SK-N-SH (cell line): Measurements from ENCODE around the gene ADPRH. TPM values are rescaled to one million over a fixed set of nuclear protein-coding genes. Genes with fewer than 3 reads are reported as not detected.

ENCODE experiments used
- CTCF ChIA-PET: fragments of 300-600, 350-600 bp; formaldehyde crosslinking; extraction: SDS; loops from one replicate; lab custom pipeline; 2021; lab: Yijun Ruan, JAX
- POLR2A ChIA-PET: fragments of 350-600 bp; sonication (Branson Sonifier 250); formaldehyde crosslinking; extraction: SDS; loops from one replicate; lab custom pipeline; 2020; ENCODE audit warnings: antibody characterized with exemption, inconsistent platforms; lab: Yijun Ruan, JAX
- DNase-seq: peaks from one replicate; pipeline ENCODE4 v3.0.0; 2012
- H2AFZ ChIP-seq: fragments of 200-600 bp; sonication (generic); 2 replicates; pipeline ENCODE4 v1.8.1; 2016; ENCODE audit warnings: antibody characterized with exemption, mild to moderate bottlenecking, low read depth
- H3F3A ChIP-seq: fragments of 200-600 bp; sonication (generic); replicated peaks from 2 replicates; pipeline ENCODE3; 2016; ENCODE audit warnings: antibody characterized with exemption, mild to moderate bottlenecking; ENCODE audit not compliant: insufficient read depth
- H3K27ac ChIP-seq, 2 experiments: fragments of 200-500 bp in 1 of 2; fragments of 200-600 bp in 1 of 2; sonication (Bioruptor generic) in 1 of 2; sonication (generic), shearing (Covaris generic) in 1 of 2; 2 replicates each; pipeline versions ENCODE4 v1.5.1 to v1.6.1; 2014 to 2016; ENCODE audit warnings: low read depth in 2 of 2, inconsistent platforms in 1 of 2, low read length in 1 of 2, mild to moderate bottlenecking in 1 of 2, mixed read lengths in 1 of 2
- H3K27me3 ChIP-seq: fragments of 200-600 bp; sonication (generic), shearing (Covaris generic); 2 replicates; pipeline ENCODE4 v1.6.1; 2016; ENCODE audit warnings: mixed run types; ENCODE audit not compliant: insufficient read depth
- H3K36me3 ChIP-seq, 2 experiments: fragments of 200-500 bp in 1 of 2; fragments of 200-600 bp in 1 of 2; sonication (Bioruptor generic) in 1 of 2; sonication (generic) in 1 of 2; replicated peaks in 1 of 2; 2 replicates each; pipeline versions ENCODE3 to v1.5.1; 2014 to 2016; ENCODE audit warnings: low read length in 1 of 2, mild to moderate bottlenecking in 1 of 2; ENCODE audit not compliant: insufficient read depth in 2 of 2, control insufficient read depth in 1 of 2
- H3K4me1 ChIP-seq, 2 experiments: fragments of 200-500 bp in 1 of 2; fragments of 200-600 bp in 1 of 2; sonication (Bioruptor generic) in 1 of 2; sonication (generic), shearing (Covaris generic) in 1 of 2; 2 replicates each; pipeline versions ENCODE4 v1.5.1 to v1.6.1; 2014 to 2016; ENCODE audit warnings: low read depth in 1 of 2, low read length in 1 of 2, mixed run types in 1 of 2; ENCODE audit not compliant: insufficient read depth in 2 of 2, control insufficient read depth in 1 of 2
- H3K4me2 ChIP-seq: fragments of 200-600 bp; sonication (generic), shearing (Covaris generic); 2 replicates; pipeline ENCODE4 v1.6.1; 2017; ENCODE audit warnings: mixed run types
- H3K4me3 ChIP-seq, 2 experiments: fragments of 200-500 bp in 1 of 2; fragments of 200-600 bp in 1 of 2; sonication (Bioruptor generic) in 1 of 2; sonication (generic), shearing (Covaris generic) in 1 of 2; 2 replicates each; pipeline versions ENCODE4 v1.5.1 to v1.8.1; 2014 to 2016; ENCODE audit warnings: low read depth in 2 of 2, inconsistent platforms in 1 of 2, low read length in 1 of 2, mild to moderate bottlenecking in 1 of 2, mixed read lengths in 1 of 2, moderate library complexity in 1 of 2
- H3K79me2 ChIP-seq: fragments of 200-600 bp; sonication (generic); 2 replicates; pipeline ENCODE4 v1.8.1; 2017; ENCODE audit warnings: mild to moderate bottlenecking; ENCODE audit not compliant: insufficient read depth
- H3K9ac ChIP-seq: fragments of 200-600 bp; sonication (generic); 2 replicates; pipeline ENCODE4 v1.6.1; 2017; ENCODE audit warnings: mixed run types
- H3K9me2 ChIP-seq: fragments of 200-600 bp; sonication (generic); 2 replicates; pipeline ENCODE4 v1.6.1; 2017; ENCODE audit warnings: mixed run types
- H3K9me3 ChIP-seq: fragments of 200-600 bp; sonication (generic); 2 replicates; pipeline ENCODE4 v1.6.1; 2017; ENCODE audit warnings: mixed run types, mild to moderate bottlenecking, moderate library complexity
- H4K20me1 ChIP-seq: fragments of 200-600 bp; sonication (generic); 2 replicates; pipeline ENCODE4 v1.6.1; 2017; ENCODE audit warnings: mild to moderate bottlenecking, mixed run types; ENCODE audit not compliant: insufficient read depth
- CHD2 ChIP-seq: fragments of 150-350 bp; IDR thresholded peaks from 2 replicates; pipeline ENCODE4 v1.6.1; 2018; ENCODE audit warnings: low read length; ENCODE audit not compliant: partially characterized antibody
- CTCF ChIP-seq: fragments of 200-600 bp; sonication (generic); IDR thresholded peaks from 2 replicates; pipeline ENCODE4 v1.6.1; 2017; ENCODE audit warnings: antibody characterized with exemption, mild to moderate bottlenecking, moderate library complexity
- ELF1 ChIP-seq: IDR thresholded peaks from 2 replicates; pipeline ENCODE4 v1.4.0; 2012
- EZH2phosphoT487 ChIP-seq: fragments of 200-600 bp; sonication (generic); IDR thresholded peaks from 2 replicates; pipeline ENCODE4 v1.6.1; 2017; ENCODE audit warnings: low read depth, mixed run types, mild to moderate bottlenecking, antibody characterized with exemption, moderate library complexity, borderline replicate concordance
- FOXJ3 ChIP-seq: sonication (generic); formaldehyde crosslinking; IDR thresholded peaks from 2 replicates; pipeline ENCODE4 v1.5.1; 2020; ENCODE audit warnings: mild to moderate bottlenecking, missing genetic modification reagents
- FOXM1 ChIP-seq: IDR thresholded peaks from 2 replicates; pipeline ENCODE4 v1.4.0; 2012; ENCODE audit warnings: low read depth, mild to moderate bottlenecking
- GATA2 ChIP-seq: sonication (generic); formaldehyde crosslinking; IDR thresholded peaks from 2 replicates; pipeline ENCODE4 v1.5.0; 2020; ENCODE audit warnings: mild to moderate bottlenecking, missing genetic modification reagents
- MAX ChIP-seq: IDR thresholded peaks from 2 replicates; pipeline ENCODE4 v1.4.0; 2012; ENCODE audit warnings: low read depth
- MEF2A ChIP-seq: IDR thresholded peaks from 2 replicates; pipeline ENCODE4 v1.4.0; 2012; ENCODE audit warnings: low read depth, borderline replicate concordance
- NFIC ChIP-seq: IDR thresholded peaks from 2 replicates; pipeline ENCODE4 v1.4.0; 2012; ENCODE audit warnings: borderline replicate concordance
- NRF1 ChIP-seq: IDR thresholded peaks from 2 replicates; pipeline ENCODE4 v1.6.1; 2012; ENCODE audit warnings: low read depth, mild to moderate bottlenecking, low read length
- POLR2AphosphoS5 ChIP-seq: IDR thresholded peaks from 2 replicates; pipeline ENCODE4 v1.6.1; 2012; ENCODE audit warnings: low read depth, low read length
- RAD21 ChIP-seq: IDR thresholded peaks from 2 replicates; pipeline ENCODE4 v1.6.1; 2012; ENCODE audit warnings: mild to moderate bottlenecking, low read length
- RCOR1 ChIP-seq: fragments of 150-350 bp; IDR thresholded peaks from 2 replicates; pipeline ENCODE4 v1.6.1; 2017; ENCODE audit warnings: antibody characterized with exemption, low read length
- RXRA ChIP-seq: IDR thresholded peaks from 2 replicates; pipeline ENCODE4 v1.4.0; 2012; ENCODE audit warnings: low read depth, mild to moderate bottlenecking, borderline replicate concordance
- SMC3 ChIP-seq: IDR thresholded peaks from 2 replicates; pipeline ENCODE4 v1.6.1; 2012; ENCODE audit warnings: low read depth, low read length, improper control_type of control experiment
- TAF1 ChIP-seq: IDR thresholded peaks from 2 replicates; pipeline ENCODE4 v1.6.1; 2012; ENCODE audit warnings: low read depth, mild to moderate bottlenecking, low read length, moderate library complexity, borderline replicate concordance
- TCF12 ChIP-seq: IDR thresholded peaks from 2 replicates; pipeline ENCODE4 v1.4.0; 2012
- USF1 ChIP-seq: IDR thresholded peaks from 2 replicates; pipeline ENCODE4 v1.4.0; 2012; ENCODE audit warnings: low read depth, borderline replicate concordance
- whole genome bisulfite sequencing: methylation state at CpG from one replicate; pipeline ENCODE4 v1.1.6; 2017; ENCODE audit warnings: low lambda C conversion rate; 5-methylcytosine and 5-hydroxymethylcytosine counted together
- polyA plus RNA-seq, 3 experiments: library from polyadenylated mRNA; depleted of rRNA; stranded (reverse); fragments of >200 nt; gene quantifications; 2 replicates each; pipeline ENCODE4 v1.2.3, GENCODE V29; 2012
- TF ChIP-seq, protein P1 (sequence below): IDR thresholded peaks from 2 replicates; pipeline ENCODE4 v1.4.0; 2012; ENCODE audit warnings: low read depth, borderline replicate concordance

Gene ADPRH
- polyA plus RNA-seq, 1 of the 3 experiments (the other 2 are of a cell fraction) = not detected

DNA sequence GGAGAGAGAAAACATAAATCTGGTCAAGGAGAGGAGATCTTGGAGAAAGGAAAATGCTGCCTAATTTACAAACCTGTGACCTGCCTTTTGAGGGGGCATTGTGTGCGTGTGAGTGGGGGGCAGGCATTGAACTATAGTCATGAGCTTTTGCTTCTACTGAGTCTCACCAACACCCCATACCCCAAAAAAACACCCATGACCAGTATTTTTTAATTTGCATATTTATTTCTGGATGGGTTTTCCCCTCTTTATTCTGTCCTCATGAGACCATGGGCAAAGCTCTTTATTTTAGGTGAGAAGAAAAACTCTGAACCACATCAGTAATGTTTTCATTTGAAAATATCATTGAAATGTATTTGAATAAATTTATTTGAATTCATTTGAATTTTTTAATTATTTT, 40.5 kb upstream of the ADPRH start (continued):
- TF ChIP-seq, protein P1, sequence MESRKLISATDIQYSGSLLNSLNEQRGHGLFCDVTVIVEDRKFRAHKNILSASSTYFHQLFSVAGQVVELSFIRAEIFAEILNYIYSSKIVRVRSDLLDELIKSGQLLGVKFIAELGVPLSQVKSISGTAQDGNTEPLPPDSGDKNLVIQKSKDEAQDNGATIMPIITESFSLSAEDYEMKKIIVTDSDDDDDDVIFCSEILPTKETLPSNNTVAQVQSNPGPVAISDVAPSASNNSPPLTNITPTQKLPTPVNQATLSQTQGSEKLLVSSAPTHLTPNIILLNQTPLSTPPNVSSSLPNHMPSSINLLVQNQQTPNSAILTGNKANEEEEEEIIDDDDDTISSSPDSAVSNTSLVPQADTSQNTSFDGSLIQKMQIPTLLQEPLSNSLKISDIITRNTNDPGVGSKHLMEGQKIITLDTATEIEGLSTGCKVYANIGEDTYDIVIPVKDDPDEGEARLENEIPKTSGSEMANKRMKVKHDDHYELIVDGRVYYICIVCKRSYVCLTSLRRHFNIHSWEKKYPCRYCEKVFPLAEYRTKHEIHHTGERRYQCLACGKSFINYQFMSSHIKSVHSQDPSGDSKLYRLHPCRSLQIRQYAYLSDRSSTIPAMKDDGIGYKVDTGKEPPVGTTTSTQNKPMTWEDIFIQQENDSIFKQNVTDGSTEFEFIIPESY = no peak
- TF ChIP-seq FOXM1 (no peak), TCF12 (no peak), MAX (no peak), CHD2 (no peak), EZH2phosphoT487 (no peak), RXRA (no peak)

DNA sequence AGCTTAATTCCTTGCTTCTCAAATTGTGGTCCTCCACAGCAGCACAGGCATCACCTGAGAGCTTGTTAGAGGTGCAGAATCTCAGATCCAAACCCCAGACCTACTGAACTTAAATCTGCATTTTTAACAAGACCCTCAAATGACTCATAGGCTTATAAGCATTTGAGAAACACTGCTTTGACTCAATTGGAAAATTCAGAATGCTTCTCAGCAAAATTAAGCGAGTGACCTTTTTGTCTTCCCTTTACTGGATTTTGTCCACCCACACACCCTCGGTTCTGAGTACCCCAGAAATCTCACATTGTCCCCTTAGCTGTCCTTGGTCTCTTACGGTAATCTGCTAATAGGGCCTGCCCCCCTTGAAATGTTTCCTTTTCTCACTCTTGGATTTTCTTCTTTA, 37.7 kb upstream of the ADPRH start:
- Histone ChIP-seq H3K4me2 (no peak overlapping the region), H3K4me3 (no peak overlapping the region), H3K9me3 (no peaks in the 10 kb centered on the region), H3K9me2 (no peaks in the 10 kb centered on the region), H3K4me1 (no peaks in the 10 kb centered on the region), H2AFZ (no peak overlapping the region), H3F3A (no peaks in the 10 kb centered on the region), H3K27ac (no peak overlapping the region), H3K9ac (no peak overlapping the region), H3K79me2 (no peaks in the 10 kb centered on the region), H4K20me1 (no peaks in the 10 kb centered on the region), H3K27me3 (no peaks in the 10 kb centered on the region), H3K36me3 (no peaks in the 10 kb centered on the region)
- TF ChIP-seq RAD21 (no peak), NFIC (no peak), RCOR1 (no peak), SMC3 (no peak), CTCF (no peak)
- 59% methylated on average over 3 of the region's 3 CpGs for WGBS
- ChIA-PET POLR2A (no interaction called here), CTCF (no interaction called here)
- DNase-seq = no peak

- no peak overlapping the region for H2AFZ ChIP-seq
- H3K9me3 ChIP-seq = no peaks in the 10 kb centered on the region
- POLR2A ChIA-PET = no interaction called here
- no peaks in the 10 kb centered on the region for H3K4me1 ChIP-seq
- no peaks in the 10 kb centered on the region for H3K9me2 ChIP-seq
- CTCF ChIA-PET = no interaction called here
- WGBS = 53% methylated on average over 2 of the region's 2 CpGs
- H3K79me2 ChIP-seq = no peaks in the 10 kb centered on the region
- no peak overlapping the region for H3K9ac ChIP-seq
- H3K27ac ChIP-seq = no peak overlapping the region
- no peaks in the 10 kb centered on the region for H4K20me1 ChIP-seq
- no peak overlapping the region for H3K4me2 ChIP-seq
- no peaks in the 10 kb centered on the region for H3F3A ChIP-seq
- no peaks in the 10 kb centered on the region for H3K36me3 ChIP-seq
- no peak overlapping the region for H3K4me3 ChIP-seq
- no peaks in the 10 kb centered on the region for H3K27me3 ChIP-seq
- no peak for DNase-seq
- TF ChIP-seq FOXJ3 (CRISPR knock-in tag) = no peak
- no peak for TF ChIP-seq TAF1
- TF ChIP-seq FOXM1 = no peak
- TF ChIP-seq TCF12 = no peak
- no peak for TF ChIP-seq USF1
- TF ChIP-seq CHD2 = no peak
- no peak for TF ChIP-seq POLR2AphosphoS5
- no peak for TF ChIP-seq ELF1
- no peak for TF ChIP-seq MEF2A
- TF ChIP-seq, protein P1 = no peak
- TF ChIP-seq GATA2 (CRISPR knock-in tag) = no peak
- no peak for TF ChIP-seq NRF1
These were observed 37.0 kb upstream of the ADPRH start for GRCh38 chr3:119542168-119542767.
